H54 (cell line): Measurements from ENCODE around the gene SMAD2.
"Not testable (repeated sequence)": the region's sequence is repeated elsewhere in the genome, so short reads cannot be mapped to it uniquely, and the experiment has no call there.

Source experiments
- DNase-seq: peaks from one replicate; pipeline ENCODE4 v3.0.0; 2011; ENCODE audit warnings: low spot score, mixed read lengths; ENCODE audit not compliant: insufficient read length
- FAIRE-seq: peaks from 3 replicates; lab custom pipeline; 2011; peaks lifted over from hg19 to GRCh38; lab: Jason Lieb, UNC
- POLR2A ChIP-seq: IDR thresholded peaks from 2 replicates; pipeline ENCODE4 v1.6.1; 2011; ENCODE audit warnings: low read depth, mild to moderate bottlenecking, low read length

Gene SMAD2

GRCh38 chr18:47868744-47869143 is 61.7 kb downstream of the SMAD2 start:
- DNase-seq, result no peak
- FAIRE-seq, result no peak

GRCh38 chr18:47865183-47865582 is 65.3 kb downstream of the SMAD2 start:
- FAIRE-seq (no peak), DNase-seq (no peak)
- no peak for TF ChIP-seq POLR2A

More at GRCh38 chr18:47868744-47869143, 61.7 kb downstream of the SMAD2 start:
- TF ChIP-seq POLR2A, result no peak

- FAIRE-seq, result no peak
- no peak for DNase-seq
- no peak for TF ChIP-seq POLR2A
Observed at GRCh38 chr18:47863041-47863440, 67.4 kb downstream of the SMAD2 start.

GRCh38 chr18:47858607-47859006 is 71.9 kb downstream of the SMAD2 start:
- TF ChIP-seq POLR2A, result no peak
- DNase-seq, result no peak
- no peak for FAIRE-seq

- DNase-seq, result no peak
- no peak for TF ChIP-seq POLR2A
- no peak for FAIRE-seq
Observed at GRCh38 chr18:47847635-47848034, 82.8 kb downstream of the SMAD2 start.

GRCh38 chr18:47846431-47846830 is 84.0 kb downstream of the SMAD2 start:
- DNase-seq (no peak), FAIRE-seq (no peak)
- TF ChIP-seq POLR2A, result no peak

GRCh38 chr18:47844828-47845498 is 85.5 kb downstream of the SMAD2 start:
- FAIRE-seq, result no peak
- TF ChIP-seq POLR2A, result no peak
- no peak for DNase-seq

GRCh38 chr18:47842836-47843235 is 87.6 kb downstream of the SMAD2 start:
- no peak for TF ChIP-seq POLR2A
- FAIRE-seq (no peak), DNase-seq (no peak)

GRCh38 chr18:47838396-47838795 is 92.1 kb downstream of the SMAD2 start:
- TF ChIP-seq POLR2A, result no peak
- no peak for FAIRE-seq
- no peak for DNase-seq

- no peak for DNase-seq
- no peak for TF ChIP-seq POLR2A
- no peak for FAIRE-seq
Observed at GRCh38 chr18:47832348-47832747, 98.1 kb downstream of the SMAD2 start.

GRCh38 chr18:47831351-47831750 is 99.1 kb downstream of the SMAD2 start:
- no peak for TF ChIP-seq POLR2A
- FAIRE-seq (no peak), DNase-seq (no peak)

- TF ChIP-seq POLR2A, result no peak
- DNase-seq (no peak), FAIRE-seq (no peak)
Observed at GRCh38 chr18:47830772-47831171, 99.7 kb downstream of the SMAD2 start.

GRCh38 chr18:47829831-47830230 is 100.6 kb downstream of the SMAD2 start:
- no peak for TF ChIP-seq POLR2A
- DNase-seq, result no peak
- no peak for FAIRE-seq

GRCh38 chr18:47828031-47828430 is 102.4 kb downstream of the SMAD2 start:
- not testable (repeated sequence) for DNase-seq, FAIRE-seq
